Umbilical cord (tissue), 2 donors: ENCODE data around the gene CPA2. TPM values are rescaled to one million over a fixed set of nuclear protein-coding genes. Genes with fewer than 3 reads are reported as not detected.
A peak's percentile ranks its signal among the peaks of the same experiment; 100 is the strongest.
"Not testable (repeated sequence)": the region's sequence is repeated elsewhere in the genome, so short reads cannot be mapped to it uniquely, and the experiment has no call there.

ENCODE experiments used
- DNase-seq: peaks from one replicate; pipeline ENCODE4 v3.0.0-alpha.2; 2015; ENCODE audit warnings: low spot score
- total RNA-seq: library from RNA; depleted of rRNA; stranded (reverse); fragments of >200 nt; gene quantifications from one replicate; pipeline ENCODE4 v1.2.3, GENCODE V29; 2014; ENCODE audit warnings: low replicate concordance; ENCODE audit not compliant: insufficient read depth

The CPA2 gene
- total RNA-seq, 1 donor from 2014 or later: 1.9 TPM

DNA sequence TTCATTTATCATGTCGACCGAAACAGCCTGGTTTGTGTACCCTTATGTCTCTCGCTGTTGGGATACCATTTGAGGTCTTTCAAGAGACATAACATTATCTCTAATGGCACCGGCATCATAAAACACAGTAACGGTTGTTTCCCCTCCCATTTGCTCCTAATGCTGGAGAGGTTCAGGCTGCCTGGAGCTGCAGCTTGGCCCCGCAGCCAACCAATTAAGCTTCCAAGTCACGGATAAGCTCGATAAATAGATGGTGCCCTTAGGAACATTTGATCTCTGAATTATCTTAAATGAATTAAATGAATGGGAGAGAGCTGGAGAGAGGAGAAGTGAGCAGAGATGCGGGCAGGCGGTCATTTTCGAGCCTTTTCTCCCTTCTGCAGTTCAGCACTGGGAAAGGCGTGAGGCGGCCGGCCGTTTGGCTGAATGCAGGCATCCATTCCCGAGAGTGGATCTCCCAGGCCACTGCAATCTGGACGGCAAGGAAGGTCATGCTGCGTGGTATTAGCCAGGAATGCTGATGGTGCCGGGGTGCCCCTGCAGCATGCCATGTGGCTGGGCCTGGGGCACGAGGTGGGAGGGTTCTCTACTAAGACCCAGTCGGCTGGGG, 38.9 kb downstream of the CPA2 start:
- DNase-seq: peak; percentile 23

DNA sequence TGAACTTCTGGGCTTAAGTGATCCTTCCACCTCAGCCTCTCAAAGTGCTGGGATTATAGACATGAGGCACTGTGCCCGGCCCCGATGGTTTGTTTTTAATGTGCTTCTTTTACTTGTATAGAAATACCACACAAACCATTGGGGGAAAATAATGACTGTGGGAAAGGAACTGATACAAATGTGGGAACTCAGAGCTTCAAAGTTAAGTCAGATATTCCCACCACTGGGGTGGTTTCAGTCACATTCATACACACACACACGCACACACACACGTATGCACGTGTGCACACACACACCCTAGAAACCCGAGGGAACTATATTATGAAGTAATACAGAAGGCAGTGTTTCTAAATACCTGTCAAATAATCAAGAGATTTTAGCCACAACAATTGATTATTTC, 43.3 kb downstream of the CPA2 start:
- no peak for DNase-seq

DNA sequence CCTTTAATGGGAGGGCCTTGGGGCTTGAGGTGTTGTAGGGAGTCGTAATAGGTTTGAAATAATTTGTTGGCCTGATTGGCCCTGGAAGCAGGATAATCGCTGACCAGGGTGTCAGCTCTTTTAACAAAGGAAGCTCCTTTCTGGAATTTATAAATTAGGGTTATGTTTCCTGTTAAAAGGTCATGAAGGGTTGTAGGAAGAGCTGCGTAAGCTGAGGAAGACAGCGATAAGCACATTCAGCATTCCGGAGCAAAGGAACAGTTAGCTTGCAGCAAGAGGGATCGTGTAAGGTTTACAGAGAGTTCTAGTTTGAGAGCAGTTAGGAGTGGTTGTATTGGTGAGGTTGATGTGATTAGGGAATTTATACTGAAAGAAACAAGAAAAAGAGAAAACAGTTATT, 47.6 kb downstream of the CPA2 start:
- no peak for DNase-seq

DNA sequence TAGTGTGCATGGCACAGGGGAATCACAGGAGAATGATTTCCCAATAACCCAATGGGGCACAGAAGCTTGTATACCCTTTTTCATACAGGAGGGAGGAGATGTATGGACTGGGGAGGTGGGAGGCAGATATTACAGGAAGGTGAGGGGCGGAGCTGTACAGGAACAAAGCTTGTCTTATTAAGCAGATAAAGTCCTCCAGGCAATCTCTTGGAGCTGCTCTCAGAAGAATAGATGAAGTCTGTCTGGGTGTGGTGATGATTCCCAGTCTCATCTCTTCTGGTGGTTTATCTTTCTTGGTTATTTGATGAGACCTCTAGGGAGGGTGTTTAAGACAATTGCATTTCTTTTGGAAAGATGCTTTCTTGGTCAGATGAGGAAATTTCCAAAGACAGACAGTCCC, 52.9 kb downstream of the CPA2 start:
- DNase-seq: no peak

DNA sequence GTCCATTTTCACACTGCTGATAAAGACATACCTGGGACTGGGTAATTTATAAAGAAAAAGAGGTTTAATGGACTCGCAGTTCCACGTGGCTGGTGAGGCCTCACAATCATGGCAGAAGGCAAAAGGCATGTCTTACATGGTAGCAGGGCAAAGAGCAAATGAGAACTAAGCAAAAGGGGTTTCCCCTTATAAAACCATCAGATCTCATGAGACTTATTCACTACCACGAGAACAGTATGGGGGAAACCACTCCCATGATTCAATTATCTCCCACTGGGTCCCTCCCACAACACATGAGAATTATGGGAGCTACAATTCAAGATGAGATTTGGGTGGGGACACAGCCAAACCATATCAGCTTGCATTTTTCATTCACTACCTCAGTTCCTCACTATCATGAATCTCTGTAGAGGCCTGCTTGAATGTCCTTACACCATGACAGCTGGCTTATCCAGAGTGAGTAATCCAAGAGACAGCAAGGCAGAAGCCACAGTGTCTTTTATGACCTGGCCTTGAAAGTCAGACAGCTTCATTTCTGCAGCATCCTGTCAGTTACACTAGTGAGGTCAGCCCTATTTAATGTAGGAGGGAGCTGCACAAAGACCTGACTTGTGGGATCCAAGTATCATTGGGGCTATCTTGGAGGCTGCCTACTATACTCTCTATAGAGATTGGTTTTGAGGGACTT, 55.0 kb downstream of the CPA2 start:
- not testable (repeated sequence) for DNase-seq

DNA sequence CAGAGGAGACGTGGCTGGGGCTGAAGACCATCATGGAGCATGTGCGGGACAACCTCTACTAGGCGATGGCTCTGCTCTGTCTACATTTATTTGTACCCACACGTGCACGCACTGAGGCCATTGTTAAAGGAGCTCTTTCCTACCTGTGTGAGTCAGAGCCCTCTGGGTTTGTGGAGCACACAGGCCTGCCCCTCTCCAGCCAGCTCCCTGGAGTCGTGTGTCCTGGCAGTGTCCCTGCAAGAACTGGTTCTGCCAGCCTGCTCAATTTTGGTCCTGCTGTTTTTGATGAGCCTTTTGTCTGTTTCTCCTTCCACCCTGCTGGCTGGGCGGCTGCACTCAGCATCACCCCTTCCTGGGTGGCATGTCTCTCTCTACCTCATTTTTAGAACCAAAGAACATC, 56.0 kb downstream of the CPA2 start:
- peak; percentile 25 for DNase-seq

DNA sequence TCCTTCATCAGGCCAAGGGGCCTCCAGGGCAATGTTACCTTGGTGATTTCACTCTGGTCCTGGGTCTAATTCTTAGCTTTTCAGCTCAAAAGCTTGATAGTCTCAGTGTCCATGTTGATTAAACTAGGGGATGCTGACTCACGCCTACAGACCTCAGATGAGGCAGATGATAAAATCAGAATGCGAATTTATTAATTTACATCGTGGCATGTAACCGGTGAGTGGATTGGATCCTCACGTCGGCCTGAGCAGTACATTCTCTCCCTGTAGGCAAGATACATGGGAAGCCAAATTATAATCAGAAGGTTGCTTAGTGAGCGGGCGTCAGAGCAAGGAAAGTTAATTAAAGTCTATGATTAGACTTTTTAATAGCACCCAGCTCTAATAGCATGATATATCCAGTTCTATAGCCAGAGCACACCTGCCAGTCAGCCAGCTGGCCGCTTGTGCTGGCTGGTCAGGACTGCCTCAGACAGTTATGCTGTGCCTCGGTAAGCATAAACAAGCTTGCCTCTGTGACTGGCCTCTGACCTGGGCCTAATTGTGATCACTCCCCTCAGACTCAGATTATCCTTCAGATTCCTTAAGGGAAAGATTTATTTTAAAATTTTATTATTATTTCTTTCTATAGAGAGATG, 57.8 kb downstream of the CPA2 start:
- peak; percentile 26 for DNase-seq

DNA sequence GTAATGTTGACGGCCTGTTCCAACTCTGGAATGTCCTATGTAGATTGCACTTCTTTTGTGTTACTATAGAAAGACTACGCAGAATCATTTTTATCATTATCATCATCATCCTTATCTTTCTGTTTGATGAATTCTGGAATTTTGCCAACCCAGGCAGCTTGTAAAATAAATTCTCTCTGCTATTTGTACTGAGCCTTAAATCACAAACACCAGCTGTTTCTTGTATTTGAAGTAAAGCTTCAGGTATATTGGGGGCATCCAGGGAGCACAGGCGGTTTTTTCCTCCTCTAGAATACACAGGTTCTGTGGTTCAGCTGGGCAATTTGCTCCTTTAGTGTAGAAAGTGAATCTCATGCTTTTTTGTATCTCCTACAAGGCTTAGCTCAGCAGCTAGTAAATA, 63.0 kb downstream of the CPA2 start:
- peak; percentile 63 for DNase-seq

DNA sequence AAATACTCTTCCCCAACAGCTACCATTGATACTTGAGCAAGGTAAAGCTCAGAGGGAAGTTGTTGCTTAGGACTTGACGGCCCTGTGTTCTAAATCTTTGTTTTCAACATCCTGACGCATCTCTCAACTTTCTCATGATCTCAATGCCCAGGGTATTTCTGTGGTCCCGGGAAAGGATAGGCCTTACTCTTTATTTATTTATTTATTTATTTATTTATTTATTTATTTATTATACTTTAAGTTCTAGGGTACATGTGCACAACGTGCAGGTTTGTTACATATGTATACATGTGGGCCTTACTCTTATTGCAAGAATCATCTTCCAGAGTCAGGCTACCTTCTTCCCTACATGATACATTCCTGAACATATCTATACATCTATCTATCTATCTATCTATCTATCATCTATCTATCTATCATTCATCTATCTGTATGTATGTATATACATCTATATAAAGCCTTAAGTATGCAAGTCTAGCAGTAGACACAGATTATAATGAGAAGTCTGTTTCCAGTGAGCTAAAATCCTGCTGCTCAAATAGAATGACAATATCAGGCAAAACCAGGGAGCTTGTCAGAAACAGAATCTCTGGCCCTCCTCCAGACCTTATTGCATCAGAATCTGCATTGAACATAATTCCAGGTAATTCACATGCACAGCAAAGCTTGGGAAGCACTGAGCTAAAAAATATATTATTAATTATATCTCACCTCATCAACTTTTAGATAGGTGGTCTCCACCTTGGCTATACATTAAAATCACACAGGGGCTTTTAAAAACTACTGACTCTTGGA, 65.8 kb downstream of the CPA2 start:
- no peak for DNase-seq

DNA sequence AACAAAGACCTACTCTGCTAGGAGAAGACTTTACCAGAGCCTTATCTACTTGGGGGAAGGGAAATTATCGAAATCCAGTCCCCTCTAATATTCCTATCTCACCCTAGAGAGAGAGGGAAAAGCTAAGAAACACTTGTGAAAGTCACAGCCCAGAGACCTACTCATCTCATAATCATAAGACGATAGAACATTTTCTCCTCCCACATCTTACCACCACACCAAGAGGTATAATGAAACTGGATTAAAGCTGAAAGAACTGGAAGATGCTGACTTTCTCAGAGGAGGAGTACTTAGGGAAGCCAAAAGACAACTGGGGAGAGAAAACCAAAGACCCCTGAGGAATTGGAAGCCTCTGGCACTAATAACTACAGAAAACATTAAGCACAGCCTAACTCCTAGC, 67.2 kb downstream of the CPA2 start:
- DNase-seq: no peak

DNA sequence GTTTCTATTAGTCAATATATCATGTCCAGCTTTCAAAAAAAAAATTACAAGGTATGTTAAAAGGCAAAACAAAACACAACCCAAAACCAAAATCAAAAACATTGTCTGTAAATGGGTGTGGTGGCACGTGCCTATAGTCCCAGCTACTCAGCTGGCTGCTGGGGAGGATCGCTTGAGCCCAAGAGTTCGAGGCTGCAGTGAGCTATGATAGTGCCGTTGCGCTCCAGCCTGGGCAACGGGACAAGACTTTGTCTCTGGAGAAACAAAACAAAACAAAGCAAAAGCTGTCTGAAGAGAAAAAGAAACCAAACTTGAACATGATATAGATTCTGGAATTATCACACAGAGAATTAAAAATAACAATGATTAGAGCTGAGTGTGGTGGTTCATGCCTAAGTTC, 67.6 kb downstream of the CPA2 start:
- no peak for DNase-seq

DNA sequence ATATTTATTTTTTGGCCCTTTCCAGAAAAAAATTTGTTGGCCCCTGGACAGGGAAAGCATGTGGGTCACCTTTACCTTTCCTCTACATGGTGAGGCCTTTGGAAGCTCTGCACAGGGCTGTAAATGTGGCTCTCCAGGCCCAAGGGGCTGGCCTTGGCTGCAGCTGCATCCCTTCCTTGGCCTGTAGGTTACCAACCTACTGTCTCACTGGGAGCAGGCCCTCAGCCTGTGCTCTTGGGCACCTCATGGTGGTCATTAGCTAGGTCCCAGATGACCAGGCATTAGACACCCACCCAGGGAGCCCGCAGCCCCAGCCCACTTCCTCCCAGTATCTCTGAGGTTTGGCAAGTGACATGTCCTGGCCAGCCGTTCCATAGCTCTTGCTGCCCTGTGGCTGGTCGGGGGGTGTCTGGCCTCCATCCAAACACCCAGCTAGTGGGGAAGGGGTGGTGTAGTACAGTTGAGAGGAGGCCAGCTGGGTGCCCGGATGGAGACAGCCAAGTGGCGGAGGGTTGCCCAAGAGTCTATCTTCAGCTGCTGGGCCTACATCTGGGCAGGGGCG, 70.8 kb downstream of the CPA2 start:
- DNase-seq: no peak

DNA sequence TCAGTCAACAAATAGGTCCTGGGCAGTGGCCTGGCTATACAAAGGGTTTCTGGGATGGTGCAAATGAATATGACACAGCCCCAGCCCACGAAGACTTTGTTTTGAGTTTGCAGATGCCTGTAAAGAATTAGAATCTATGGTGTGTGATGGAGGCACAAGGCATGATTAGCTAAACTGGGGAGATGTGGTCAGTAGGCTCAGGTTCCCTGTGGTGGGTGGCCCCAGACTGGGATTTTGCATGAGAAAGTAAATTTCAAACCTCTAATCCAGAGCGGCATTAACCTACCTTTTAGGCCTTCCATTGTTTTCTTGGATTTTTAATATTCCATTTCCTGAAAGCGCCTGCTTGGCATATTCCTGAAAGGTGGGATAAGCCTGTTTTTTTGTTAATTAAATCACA, 71.6 kb downstream of the CPA2 start:
- DNase-seq: no peak

Other genes starting within 250 kb of the CPA2 start
- gene ZC3HC1, start 215.5 kb upstream of the CPA2 start, total RNA-seq: 3.4 TPM
- gene KLHDC10, start 196.3 kb upstream of the CPA2 start, total RNA-seq: 42.4 TPM
- 23.1 TPM for gene TMEM209, start 61.5 kb upstream of the CPA2 start, total RNA-seq
- not detected for gene SSMEM1, start 59.0 kb upstream of the CPA2 start, total RNA-seq
- gene CPA4, start 26.3 kb downstream of the CPA2 start, total RNA-seq: 32.7 TPM
- 0.72 TPM for gene CPA5, start 78.0 kb downstream of the CPA2 start, total RNA-seq
- gene CPA1, start 113.6 kb downstream of the CPA2 start, total RNA-seq: 7.0 TPM
- 6.7 TPM for gene CEP41, start 174.2 kb downstream of the CPA2 start, total RNA-seq
- 417 TPM for gene MEST, start 225.2 kb downstream of the CPA2 start, total RNA-seq